ENCODE measurements around the gene MTAP. TPM values are rescaled to one million over a fixed set of nuclear protein-coding genes. Genes with fewer than 3 reads are reported as not detected.

Gene MTAP
- total RNA-seq, 2 experiments from 2014 or later, result 17.2 to 17.8 TPM

GRCh38 chr9:21781656-21782055 is 20.8 kb upstream of the MTAP start:
- intact Hi-C loops (cut with DNase I, micrococcal nuclease), result loop anchor here in 1 of 2 experiments (10.0 kb wide), 1 partner anchor 197 kb away; no protein-coding TSS in a partner anchor
- CTCF ChIA-PET, result no interaction called here
- TF ChIP-seq CTCF (IDR thresholded peaks at IDR 0.05), result no peak
- Histone ChIP-seq H3K36me3 (ENCODE audit: insufficient read depth, low read length) (no peaks in the 10 kb centered on the region), H3K4me1 (ENCODE audit: insufficient read depth, low read length) (peaks cover 17% of the 10 kb centered on the region), H3K27ac (ENCODE audit: low read depth in 1 of 2, low read length in 2 of 2) (no peak overlapping the region), H3K27me3 (ENCODE audit: control insufficient read depth in 1 of 2, insufficient read depth in 2 of 2, low read length in 2 of 2) (no peaks in the 10 kb centered on the region), H3K4me3 (ENCODE audit: low read length) (no peak overlapping the region), H3K9me3 (ENCODE audit: control insufficient read depth in 1 of 2, insufficient read depth in 1 of 2, low read length in 2 of 2) (no peaks in the 10 kb centered on the region)
- no peaks in the 10 kb centered on the region for H3K4me1 Mint-ChIP-seq (ENCODE audit: low read depth)
- no peak for DNase-seq
- no peak overlapping the region for H3K27ac Mint-ChIP-seq
- H3K9me3 Mint-ChIP-seq, result no peaks in the 10 kb centered on the region
- H3K27me3 Mint-ChIP-seq, result no peaks in the 10 kb centered on the region
- H3K4me3 Mint-ChIP-seq, result no peak overlapping the region
- no peaks in the 10 kb centered on the region for H3K36me3 Mint-ChIP-seq (ENCODE audit: low read depth)
- POLR2A ChIA-PET, result no interaction called here
- no peak for ATAC-seq (ENCODE audit: poor library complexity)

GRCh38 chr9:21782205-21782604 is 20.2 kb upstream of the MTAP start:
- no peaks in the 10 kb centered on the region for H3K27me3 Mint-ChIP-seq
- CTCF ChIA-PET, result interaction anchor here (0.6 to 1.4 kb wide), 2 partner anchors 13 to 317 kb away, joined by 3 read pairs; no protein-coding TSS in a partner anchor

GRCh38 chr9:21788752-21789151 is 13.7 kb upstream of the MTAP start:
- Histone ChIP-seq H3K27me3 (ENCODE audit: control insufficient read depth in 1 of 2, insufficient read depth in 2 of 2, low read length in 2 of 2) (peaks cover 0 to 12% of the 10 kb centered on the region in 2 experiments), H3K27ac (ENCODE audit: low read depth in 1 of 2, low read length in 2 of 2) (no peak overlapping the region), H3K4me1 (ENCODE audit: insufficient read depth, low read length) (no peaks in the 10 kb centered on the region), H3K9me3 (ENCODE audit: control insufficient read depth in 1 of 2, insufficient read depth in 1 of 2, low read length in 2 of 2) (no peaks in the 10 kb centered on the region), H3K36me3 (ENCODE audit: insufficient read depth, low read length) (no peaks in the 10 kb centered on the region), H3K4me3 (ENCODE audit: low read length) (no peak overlapping the region)
- intact Hi-C loops (cut with DNase I, micrococcal nuclease), result loop anchor here (1.0 to 10.0 kb wide), 9 partner anchors 79 to 553 kb away; no protein-coding TSS in a partner anchor
- ATAC-seq (ENCODE audit: poor library complexity), result no peak
- no peaks in the 10 kb centered on the region for H3K9me3 Mint-ChIP-seq
- no peak overlapping the region for H3K4me3 Mint-ChIP-seq
- CTCF ChIA-PET, result interaction anchor here (1.1 to 1.3 kb wide), 2 partner anchors 393 to 462 kb away, joined by 4 to 6 read pairs; no protein-coding TSS in a partner anchor
- H3K4me1 Mint-ChIP-seq (ENCODE audit: low read depth), result no peaks in the 10 kb centered on the region
- DNase-seq, result no peak
- H3K27ac Mint-ChIP-seq, result no peak overlapping the region
- TF ChIP-seq CTCF (IDR thresholded peaks at IDR 0.05), result no peak
- H3K27me3 Mint-ChIP-seq, result peaks cover 4% of the 10 kb centered on the region
- POLR2A ChIA-PET, result interaction anchor here (0.7 to 2.3 kb wide), 2 partner anchors 11 to 323 kb away, joined by 3 to 8 read pairs; no protein-coding TSS in a partner anchor
- H3K36me3 Mint-ChIP-seq (ENCODE audit: low read depth), result no peaks in the 10 kb centered on the region

More at GRCh38 chr9:21782205-21782604, 20.2 kb upstream of the MTAP start:
- Histone ChIP-seq H3K4me1 (ENCODE audit: insufficient read depth, low read length) (peaks cover 13% of the 10 kb centered on the region), H3K27me3 (ENCODE audit: control insufficient read depth in 1 of 2, insufficient read depth in 2 of 2, low read length in 2 of 2) (no peaks in the 10 kb centered on the region), H3K9me3 (ENCODE audit: control insufficient read depth in 1 of 2, insufficient read depth in 1 of 2, low read length in 2 of 2) (no peaks in the 10 kb centered on the region), H3K4me3 (ENCODE audit: low read length) (no peak overlapping the region), H3K36me3 (ENCODE audit: insufficient read depth, low read length) (no peaks in the 10 kb centered on the region), H3K27ac (ENCODE audit: low read depth in 1 of 2, low read length in 2 of 2) (no peak overlapping the region)
- H3K4me3 Mint-ChIP-seq, result no peak overlapping the region
- no peaks in the 10 kb centered on the region for H3K36me3 Mint-ChIP-seq (ENCODE audit: low read depth)
- no peak overlapping the region for H3K27ac Mint-ChIP-seq
- intact Hi-C loops (cut with DNase I, micrococcal nuclease), result loop anchor here in 1 of 2 experiments (10.0 kb wide), 1 partner anchor 197 kb away; no protein-coding TSS in a partner anchor
- ATAC-seq (ENCODE audit: poor library complexity) (no peak), DNase-seq (no peak)
- no peaks in the 10 kb centered on the region for H3K9me3 Mint-ChIP-seq
- POLR2A ChIA-PET, result no interaction called here
- TF ChIP-seq CTCF (IDR thresholded peaks at IDR 0.05), result no peak
- no peaks in the 10 kb centered on the region for H3K4me1 Mint-ChIP-seq (ENCODE audit: low read depth)
